Measurements from ENCODE around the gene FAM3D.

- TF ChIP-seq, protein P1, sequence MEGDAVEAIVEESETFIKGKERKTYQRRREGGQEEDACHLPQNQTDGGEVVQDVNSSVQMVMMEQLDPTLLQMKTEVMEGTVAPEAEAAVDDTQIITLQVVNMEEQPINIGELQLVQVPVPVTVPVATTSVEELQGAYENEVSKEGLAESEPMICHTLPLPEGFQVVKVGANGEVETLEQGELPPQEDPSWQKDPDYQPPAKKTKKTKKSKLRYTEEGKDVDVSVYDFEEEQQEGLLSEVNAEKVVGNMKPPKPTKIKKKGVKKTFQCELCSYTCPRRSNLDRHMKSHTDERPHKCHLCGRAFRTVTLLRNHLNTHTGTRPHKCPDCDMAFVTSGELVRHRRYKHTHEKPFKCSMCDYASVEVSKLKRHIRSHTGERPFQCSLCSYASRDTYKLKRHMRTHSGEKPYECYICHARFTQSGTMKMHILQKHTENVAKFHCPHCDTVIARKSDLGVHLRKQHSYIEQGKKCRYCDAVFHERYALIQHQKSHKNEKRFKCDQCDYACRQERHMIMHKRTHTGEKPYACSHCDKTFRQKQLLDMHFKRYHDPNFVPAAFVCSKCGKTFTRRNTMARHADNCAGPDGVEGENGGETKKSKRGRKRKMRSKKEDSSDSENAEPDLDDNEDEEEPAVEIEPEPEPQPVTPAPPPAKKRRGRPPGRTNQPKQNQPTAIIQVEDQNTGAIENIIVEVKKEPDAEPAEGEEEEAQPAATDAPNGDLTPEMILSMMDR (IDR thresholded peaks at IDR 0.05): no peak
- no peak for TF ChIP-seq POLR2A (IDR thresholded peaks at IDR 0.05)
Observed at GRCh38 chr3:58657036-58657520, 9.5 kb downstream of the FAM3D start.
